GM06990 (cell line): ENCODE results near the gene AGPAT1.

ENCODE experiments used
- DNase-seq: peaks from one replicate; pipeline ENCODE4 v3.0.0-alpha.2; 2011; ENCODE audit not compliant: insufficient read length; ENCODE audit errors: extremely low read depth
- H3K27me3 ChIP-seq: replicated peaks from 2 replicates; pipeline ENCODE4 v1.6.0; 2011; ENCODE audit warnings: low read length; ENCODE audit not compliant: control insufficient read depth, insufficient read depth
- H3K36me3 ChIP-seq: 2 replicates; pipeline ENCODE4 v1.5.1; 2011; ENCODE audit warnings: low read length; ENCODE audit not compliant: control insufficient read depth, insufficient read depth
- H3K4me3 ChIP-seq: replicated peaks from 2 replicates; pipeline ENCODE4 v1.5.1; 2011; ENCODE audit warnings: low read depth, mild to moderate bottlenecking, control low read depth, low read length
- TF ChIP-seq, protein P1 (sequence below): IDR thresholded peaks from 2 replicates; pipeline ENCODE4 v1.5.1; 2011; ENCODE audit warnings: low read length, control low read depth, mild to moderate bottlenecking, inconsistent platforms; ENCODE audit not compliant: insufficient read depth, poor library complexity, severe bottlenecking

AGPAT1 gene

GRCh38 chr6:32176476-32177182, 745 bp upstream of the AGPAT1 start:
- H3K36me3 ChIP-seq, result peaks cover 7% of the 10 kb centered on the region; the same call in 1 of the 2 replicates
- no peaks in the 10 kb centered on the region for H3K27me3 ChIP-seq
- H3K4me3 ChIP-seq, result peak overlapping the region; percentile 92
- TF ChIP-seq, protein P1, sequence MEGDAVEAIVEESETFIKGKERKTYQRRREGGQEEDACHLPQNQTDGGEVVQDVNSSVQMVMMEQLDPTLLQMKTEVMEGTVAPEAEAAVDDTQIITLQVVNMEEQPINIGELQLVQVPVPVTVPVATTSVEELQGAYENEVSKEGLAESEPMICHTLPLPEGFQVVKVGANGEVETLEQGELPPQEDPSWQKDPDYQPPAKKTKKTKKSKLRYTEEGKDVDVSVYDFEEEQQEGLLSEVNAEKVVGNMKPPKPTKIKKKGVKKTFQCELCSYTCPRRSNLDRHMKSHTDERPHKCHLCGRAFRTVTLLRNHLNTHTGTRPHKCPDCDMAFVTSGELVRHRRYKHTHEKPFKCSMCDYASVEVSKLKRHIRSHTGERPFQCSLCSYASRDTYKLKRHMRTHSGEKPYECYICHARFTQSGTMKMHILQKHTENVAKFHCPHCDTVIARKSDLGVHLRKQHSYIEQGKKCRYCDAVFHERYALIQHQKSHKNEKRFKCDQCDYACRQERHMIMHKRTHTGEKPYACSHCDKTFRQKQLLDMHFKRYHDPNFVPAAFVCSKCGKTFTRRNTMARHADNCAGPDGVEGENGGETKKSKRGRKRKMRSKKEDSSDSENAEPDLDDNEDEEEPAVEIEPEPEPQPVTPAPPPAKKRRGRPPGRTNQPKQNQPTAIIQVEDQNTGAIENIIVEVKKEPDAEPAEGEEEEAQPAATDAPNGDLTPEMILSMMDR, result no peak
- DNase-seq, result no peak

DNA sequence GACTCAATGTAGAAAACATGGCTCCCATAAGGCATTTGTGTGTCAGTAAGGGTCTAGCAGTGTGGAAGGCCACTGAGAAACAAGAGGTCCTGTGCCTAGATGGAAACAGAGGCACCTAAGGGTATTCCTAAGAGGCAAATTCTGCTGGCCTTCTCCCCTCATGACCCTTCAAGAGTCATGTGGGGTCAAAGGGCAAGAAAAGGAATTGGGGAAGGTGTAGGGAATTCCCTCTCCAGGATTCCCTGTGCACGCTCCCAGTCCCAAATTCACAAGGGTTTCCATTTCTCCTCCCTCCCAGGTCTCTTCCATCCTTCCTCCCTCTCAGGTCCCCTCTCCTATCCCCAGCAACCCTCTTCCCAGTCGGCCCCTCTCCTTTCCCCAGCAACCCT, 568 bp downstream of the AGPAT1 start:
- Histone ChIP-seq H3K36me3 (peaks cover 8% of the 10 kb centered on the region), H3K27me3 (no peaks in the 10 kb centered on the region), H3K4me3 (peak overlapping the region; percentile 92)
- TF ChIP-seq, protein P1, result no peak
- no peak for DNase-seq

DNA sequence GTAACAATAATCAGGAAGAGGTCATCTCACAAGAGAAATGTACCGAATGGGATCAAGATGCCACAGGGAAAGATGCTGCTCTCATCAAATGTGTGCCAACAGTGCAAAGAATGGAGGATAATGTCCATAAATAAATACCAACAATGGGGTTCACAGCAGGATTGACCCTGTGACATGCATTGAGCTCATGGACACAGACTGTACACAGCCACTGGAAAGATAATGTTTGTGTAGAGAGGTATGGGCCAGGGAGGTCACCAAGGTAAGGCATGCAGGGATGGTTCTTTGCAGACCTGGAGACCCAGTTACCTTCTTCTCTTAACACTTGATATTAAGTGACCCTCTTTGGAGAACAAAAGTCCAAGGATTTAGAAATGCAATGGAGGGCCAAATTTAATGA, 1.5 kb downstream of the AGPAT1 start:
- H3K4me3 ChIP-seq, result no peak overlapping the region
- TF ChIP-seq, protein P1, result no peak
- no peaks in the 10 kb centered on the region for H3K27me3 ChIP-seq
- peaks cover 13% of the 10 kb centered on the region for H3K36me3 ChIP-seq
- no peak for DNase-seq

- no peak overlapping the region for H3K4me3 ChIP-seq
- TF ChIP-seq, protein P1, result no peak
- H3K36me3 ChIP-seq, result peaks cover 19% of the 10 kb centered on the region
- DNase-seq, result no peak
- H3K27me3 ChIP-seq, result no peaks in the 10 kb centered on the region
Measured at GRCh38 chr6:32173051-32173727, 2.7 kb downstream of the AGPAT1 start.

GRCh38 chr6:32171234-32171633, 4.7 kb downstream of the AGPAT1 start:
- H3K4me3 ChIP-seq, result no peak overlapping the region
- DNase-seq, result no peak
- TF ChIP-seq, protein P1, result no peak
- no peaks in the 10 kb centered on the region for H3K27me3 ChIP-seq
- H3K36me3 ChIP-seq, result peaks cover 19% of the 10 kb centered on the region

DNA sequence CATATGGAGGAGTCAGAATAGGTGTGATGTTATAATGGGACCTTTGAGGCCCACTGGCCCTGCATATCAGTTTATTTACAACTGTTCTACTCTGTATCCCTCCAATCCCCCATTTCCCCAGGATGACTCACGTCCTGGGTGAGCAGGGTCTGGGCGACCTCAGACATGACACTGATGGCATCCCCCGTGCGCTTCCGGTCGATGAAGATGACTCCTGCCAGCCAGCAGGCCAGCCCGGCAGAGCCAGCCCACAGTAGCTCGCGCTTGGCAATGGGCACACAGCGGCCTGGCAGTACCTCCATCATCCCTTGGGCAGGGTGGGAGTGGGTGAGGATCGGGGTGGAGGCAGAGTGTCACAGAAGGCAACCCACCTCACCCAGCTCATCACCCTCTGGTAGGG, 5.6 kb downstream of the AGPAT1 start:
- Histone ChIP-seq H3K36me3 (peaks cover 19% of the 10 kb centered on the region), H3K27me3 (no peaks in the 10 kb centered on the region), H3K4me3 (no peak overlapping the region)
- TF ChIP-seq, protein P1, result no peak
- no peak for DNase-seq
